ENCODE results near the gene EMILIN1. TPM values are rescaled to one million over a fixed set of nuclear protein-coding genes. Genes with fewer than 3 reads are reported as not detected.

Gene EMILIN1
- total and polyA plus RNA-seq, 2 of the 4 experiments (the other 2 are of a cell fraction): 26.5 to 95.6 TPM

- TF ChIP-seq ELK1 (IDR thresholded peaks at IDR 0.05; ENCODE audit: borderline replicate concordance, low read depth, low read length): no peak
These were observed 28.0 kb upstream of the EMILIN1 start (continued) for GRCh38 chr2:27050281-27050995.

All from IMR-90 (cell line).